ENCODE data around the gene C1S.

The C1S gene

GRCh38 chr12:7075939-7076338, 15.4 kb downstream of the C1S start:
- Histone ChIP-seq H3K79me2 (ENCODE audit: low read length) (no peaks in the 10 kb centered on the region), H3K4me2 (ENCODE audit: low read length) (no peak overlapping the region), H3K27ac (ENCODE audit: low read length) (no peak overlapping the region)

GRCh38 chr12:7076493-7076892, 16.0 kb downstream of the C1S start:
- Histone ChIP-seq H3K4me3 (ENCODE audit: low read length) (no peak overlapping the region), H3K4me1 (ENCODE audit: low read length) (no peaks in the 10 kb centered on the region), H3K27me3 (ENCODE audit: low read depth, low read length) (peaks cover 20% of the 10 kb centered on the region; the same call in 1 of the 2 replicates), H3K79me2 (ENCODE audit: low read length) (no peaks in the 10 kb centered on the region), H3K27ac (ENCODE audit: low read length) (no peak overlapping the region), H3K36me3 (replicated peaks; ENCODE audit: low read depth, low read length) (no peaks in the 10 kb centered on the region), H3K4me2 (ENCODE audit: low read length) (no peak overlapping the region), H3K9ac (ENCODE audit: low read length) (no peak overlapping the region), H3K9me3 (ENCODE audit: insufficient read depth, low read length) (no peaks in the 10 kb centered on the region), H2AFZ (ENCODE audit: low read depth, low read length) (no peak overlapping the region), H4K20me1 (ENCODE audit: insufficient read depth, low read length) (no peaks in the 10 kb centered on the region)
- TF ChIP-seq EZH2phosphoT487 (IDR thresholded peaks at IDR 0.05; ENCODE audit: low read depth) = no peak
- TF ChIP-seq CTCF (IDR thresholded peaks at IDR 0.05; ENCODE audit: low read depth, low read length) = no peak

More at GRCh38 chr12:7075939-7076338, 15.4 kb downstream of the C1S start:
- Histone ChIP-seq H3K4me3 (ENCODE audit: low read length) (no peak overlapping the region), H3K27me3 (ENCODE audit: low read depth, low read length) (peaks cover 20% of the 10 kb centered on the region; the same call in 1 of the 2 replicates), H2AFZ (ENCODE audit: low read depth, low read length) (no peak overlapping the region), H3K9ac (ENCODE audit: low read length) (no peak overlapping the region), H4K20me1 (ENCODE audit: insufficient read depth, low read length) (no peaks in the 10 kb centered on the region), H3K4me1 (ENCODE audit: low read length) (no peaks in the 10 kb centered on the region), H3K36me3 (replicated peaks; ENCODE audit: low read depth, low read length) (no peaks in the 10 kb centered on the region), H3K9me3 (ENCODE audit: insufficient read depth, low read length) (no peaks in the 10 kb centered on the region)
- TF ChIP-seq CTCF (IDR thresholded peaks at IDR 0.05; ENCODE audit: low read depth, low read length) (no peak), EZH2phosphoT487 (IDR thresholded peaks at IDR 0.05; ENCODE audit: low read depth) (no peak)

- Histone ChIP-seq H3K27me3 (ENCODE audit: low read depth, low read length) (0 out of 2 replicates have a peak, but pooled peaks cover 8% of the 10 kb centered on the region), H4K20me1 (ENCODE audit: insufficient read depth, low read length) (no peaks in the 10 kb centered on the region), H3K4me2 (ENCODE audit: low read length) (no peak overlapping the region), H3K4me1 (ENCODE audit: low read length) (no peaks in the 10 kb centered on the region), H2AFZ (ENCODE audit: low read depth, low read length) (no peak overlapping the region), H3K27ac (ENCODE audit: low read length) (no peak overlapping the region), H3K9me3 (ENCODE audit: insufficient read depth, low read length) (0 out of 2 replicates have a peak, but pooled peaks cover 2% of the 10 kb centered on the region), H3K36me3 (replicated peaks; ENCODE audit: low read depth, low read length) (no peaks in the 10 kb centered on the region), H3K4me3 (ENCODE audit: low read length) (no peak overlapping the region), H3K9ac (ENCODE audit: low read length) (no peak overlapping the region), H3K79me2 (ENCODE audit: low read length) (no peaks in the 10 kb centered on the region)
- TF ChIP-seq CTCF (IDR thresholded peaks at IDR 0.05; ENCODE audit: low read depth, low read length) (0 out of 2 replicates have a peak, but pooled peaks have one; percentile 16), EZH2phosphoT487 (IDR thresholded peaks at IDR 0.05; ENCODE audit: low read depth) (no peak)
These were observed 17.6 kb downstream of the C1S start for GRCh38 chr12:7078163-7078562.

GRCh38 chr12:7079826-7080125, 19.3 kb downstream of the C1S start:
- Histone ChIP-seq H3K27me3 (ENCODE audit: low read depth, low read length) (no peaks in the 10 kb centered on the region), H3K27ac (ENCODE audit: low read length) (no peak overlapping the region), H3K4me1 (ENCODE audit: low read length) (no peaks in the 10 kb centered on the region), H3K79me2 (ENCODE audit: low read length) (no peaks in the 10 kb centered on the region), H3K4me3 (ENCODE audit: low read length) (no peak overlapping the region), H4K20me1 (ENCODE audit: insufficient read depth, low read length) (no peaks in the 10 kb centered on the region), H3K4me2 (ENCODE audit: low read length) (no peak overlapping the region), H2AFZ (ENCODE audit: low read depth, low read length) (no peak overlapping the region), H3K9me3 (ENCODE audit: insufficient read depth, low read length) (0 out of 2 replicates have a peak, but pooled peaks cover 2% of the 10 kb centered on the region), H3K36me3 (replicated peaks; ENCODE audit: low read depth, low read length) (no peaks in the 10 kb centered on the region), H3K9ac (ENCODE audit: low read length) (no peak overlapping the region)
- TF ChIP-seq CTCF (IDR thresholded peaks at IDR 0.05; ENCODE audit: low read depth, low read length) (no peak), EZH2phosphoT487 (IDR thresholded peaks at IDR 0.05; ENCODE audit: low read depth) (no peak)
